Measurements from ENCODE around the gene ALDH1A1.
A peak's percentile ranks its signal among the peaks of the same experiment; 100 is the strongest.

The ALDH1A1 gene

GRCh38 chr9:72960446-72960845, 7.6 kb upstream of the ALDH1A1 start:
- no peak overlapping the region for H3K27ac ChIP-seq
- no peak for TF ChIP-seq ZFX (IDR thresholded peaks at IDR 0.05; ENCODE audit: borderline replicate concordance)
- TF ChIP-seq CTCF (IDR thresholded peaks at IDR 0.05) = no peak

GRCh38 chr9:72958485-72959281, 5.8 kb upstream of the ALDH1A1 start:
- no peak overlapping the region for H3K27ac ChIP-seq
- TF ChIP-seq ZFX (IDR thresholded peaks at IDR 0.05; ENCODE audit: borderline replicate concordance) (no peak), CTCF (IDR thresholded peaks at IDR 0.05) (no peak)

GRCh38 chr9:72955571-72955970, 2.7 kb upstream of the ALDH1A1 start:
- TF ChIP-seq ZFX (IDR thresholded peaks at IDR 0.05; ENCODE audit: borderline replicate concordance) = no peak
- no peak for TF ChIP-seq CTCF (IDR thresholded peaks at IDR 0.05)
- no peak overlapping the region for H3K27ac ChIP-seq

- no peak overlapping the region for H3K27ac ChIP-seq
- TF ChIP-seq ZFX (IDR thresholded peaks at IDR 0.05; ENCODE audit: borderline replicate concordance) (no peak), CTCF (IDR thresholded peaks at IDR 0.05) (no peak)
Measured at GRCh38 chr9:72955126-72955455, 2.2 kb upstream of the ALDH1A1 start.

GRCh38 chr9:72954431-72955125, 1.7 kb upstream of the ALDH1A1 start:
- TF ChIP-seq CTCF (IDR thresholded peaks at IDR 0.05) (no peak), ZFX (IDR thresholded peaks at IDR 0.05; ENCODE audit: borderline replicate concordance) (no peak)

GRCh38 chr9:72952381-72952690, 517 bp downstream of the ALDH1A1 start:
- H3K27ac ChIP-seq = peak overlapping the region; percentile 39

More at GRCh38 chr9:72954431-72955125, 1.7 kb upstream of the ALDH1A1 start:
- H3K27ac ChIP-seq = no peak overlapping the region

More at GRCh38 chr9:72952381-72952690, 517 bp downstream of the ALDH1A1 start:
- no peak for TF ChIP-seq CTCF (IDR thresholded peaks at IDR 0.05)
- no peak for TF ChIP-seq ZFX (IDR thresholded peaks at IDR 0.05; ENCODE audit: borderline replicate concordance)
